ENCODE measurements around the gene RCCD1.

The RCCD1 gene

DNA sequence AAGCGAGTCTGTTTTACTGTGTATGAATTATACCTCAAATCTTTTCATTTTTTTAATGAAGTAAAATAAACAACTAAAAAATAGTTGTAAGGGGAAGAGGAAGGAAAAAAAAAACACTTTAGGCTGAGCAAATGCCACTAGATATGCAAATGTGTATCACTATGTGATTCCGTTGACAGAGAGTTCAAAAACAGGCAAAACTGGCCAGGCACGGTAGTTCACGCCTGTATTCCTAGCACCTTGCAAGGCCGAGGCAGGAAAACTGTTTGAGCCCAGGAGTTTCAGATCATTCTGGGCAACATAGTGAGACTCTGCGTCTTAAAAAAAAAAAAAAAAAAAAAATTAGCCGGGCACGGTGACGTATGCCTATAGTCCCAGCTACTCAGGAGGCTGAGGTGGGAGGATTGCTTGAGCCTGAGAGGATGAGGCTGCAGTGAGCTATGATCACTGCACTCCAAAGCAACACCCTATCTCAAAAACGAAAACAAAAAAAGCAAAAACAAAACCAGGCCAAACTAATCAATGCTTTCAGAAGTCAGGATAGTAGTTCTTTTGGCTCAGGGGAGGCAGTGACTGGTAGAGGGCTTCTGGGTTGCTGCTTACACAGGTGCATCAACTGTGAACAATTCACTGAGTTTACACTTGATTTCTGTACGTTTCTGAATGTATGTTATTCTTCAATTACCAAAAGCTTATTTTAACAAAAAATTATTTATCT, 32.3 kb downstream of the RCCD1 start:
- Histone ChIP-seq H3F3A (ENCODE audit: insufficient read depth, low read length) (no peaks in the 10 kb centered on the region), H2AFZ (ENCODE audit: low read length) (no peak overlapping the region), H3K9me2 (ENCODE audit: low read depth, low read length) (no peaks in the 10 kb centered on the region), H4K20me1 (ENCODE audit: insufficient read depth, low read length) (no peaks in the 10 kb centered on the region), H3K79me2 (ENCODE audit: insufficient read depth, low read length) (peaks cover 75% of the 10 kb centered on the region), H3K9me3 (ENCODE audit: low read length) (no peaks in the 10 kb centered on the region), H3K4me1 (ENCODE audit: insufficient read depth, low read length, severe bottlenecking) (peaks cover 64% of the 10 kb centered on the region), H3K4me3 (ENCODE audit: low read depth, low read length, poor library complexity, severe bottlenecking) (peak overlapping the region; percentile 47), H3K9ac (ENCODE audit: low read length) (peak overlapping the region; percentile 61; the same call in 1 of the 2 replicates), H3K27ac (ENCODE audit: low read depth, low read length, poor library complexity, severe bottlenecking) (peak overlapping the region; percentile 77), H3K27me3 (ENCODE audit: insufficient read depth, low read length) (no peaks in the 10 kb centered on the region), H3K36me3 (ENCODE audit: insufficient read depth, low read length) (peaks cover 36% of the 10 kb centered on the region), H3K4me2 (ENCODE audit: low read length) (peak overlapping the region; percentile 72)
- TF ChIP-seq, protein P1, sequence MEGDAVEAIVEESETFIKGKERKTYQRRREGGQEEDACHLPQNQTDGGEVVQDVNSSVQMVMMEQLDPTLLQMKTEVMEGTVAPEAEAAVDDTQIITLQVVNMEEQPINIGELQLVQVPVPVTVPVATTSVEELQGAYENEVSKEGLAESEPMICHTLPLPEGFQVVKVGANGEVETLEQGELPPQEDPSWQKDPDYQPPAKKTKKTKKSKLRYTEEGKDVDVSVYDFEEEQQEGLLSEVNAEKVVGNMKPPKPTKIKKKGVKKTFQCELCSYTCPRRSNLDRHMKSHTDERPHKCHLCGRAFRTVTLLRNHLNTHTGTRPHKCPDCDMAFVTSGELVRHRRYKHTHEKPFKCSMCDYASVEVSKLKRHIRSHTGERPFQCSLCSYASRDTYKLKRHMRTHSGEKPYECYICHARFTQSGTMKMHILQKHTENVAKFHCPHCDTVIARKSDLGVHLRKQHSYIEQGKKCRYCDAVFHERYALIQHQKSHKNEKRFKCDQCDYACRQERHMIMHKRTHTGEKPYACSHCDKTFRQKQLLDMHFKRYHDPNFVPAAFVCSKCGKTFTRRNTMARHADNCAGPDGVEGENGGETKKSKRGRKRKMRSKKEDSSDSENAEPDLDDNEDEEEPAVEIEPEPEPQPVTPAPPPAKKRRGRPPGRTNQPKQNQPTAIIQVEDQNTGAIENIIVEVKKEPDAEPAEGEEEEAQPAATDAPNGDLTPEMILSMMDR (IDR thresholded peaks at IDR 0.05; ENCODE audit: low read length): no peak
- no peak for TF ChIP-seq EZH2 (IDR thresholded peaks at IDR 0.05; ENCODE audit: borderline replicate concordance, low read length)

DNA sequence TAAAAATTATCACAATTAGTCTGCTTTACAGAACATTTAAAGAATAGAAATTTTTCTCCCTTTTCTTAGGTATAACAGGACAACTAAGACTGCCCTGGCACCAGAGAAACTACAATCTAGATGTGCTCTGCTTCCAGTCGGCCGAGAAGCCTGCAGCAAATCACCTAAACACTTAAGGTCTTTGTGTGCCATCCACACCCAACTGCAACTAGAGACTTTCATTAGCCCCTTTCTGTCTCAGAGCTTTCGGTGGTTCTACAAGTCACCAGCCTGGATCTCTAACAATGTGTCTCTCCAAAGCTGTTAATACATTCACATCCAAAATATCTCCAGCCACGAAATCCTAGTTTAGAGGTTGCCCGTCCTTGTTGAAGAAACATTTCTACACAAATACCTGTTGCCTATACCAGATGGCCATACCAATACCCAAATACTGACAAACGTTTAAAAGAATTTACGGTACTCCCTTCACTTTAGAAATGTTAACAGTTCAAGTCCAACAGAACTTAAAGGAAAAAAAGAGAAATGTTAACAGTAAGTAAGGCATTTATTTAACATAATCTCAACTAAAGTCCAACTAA, 33.0 kb downstream of the RCCD1 start:
- H3K9me2 ChIP-seq (ENCODE audit: low read depth, low read length): no peaks in the 10 kb centered on the region
- no peaks in the 10 kb centered on the region for H3K27me3 ChIP-seq (ENCODE audit: insufficient read depth, low read length)
- H3K4me3 ChIP-seq (ENCODE audit: low read depth, low read length, poor library complexity, severe bottlenecking): peak overlapping the region; percentile 46
- TF ChIP-seq, protein P1 (IDR thresholded peaks at IDR 0.05; ENCODE audit: low read length): no peak
- no peak for TF ChIP-seq EZH2 (IDR thresholded peaks at IDR 0.05; ENCODE audit: borderline replicate concordance, low read length)
- H3K9ac ChIP-seq (ENCODE audit: low read length): peak overlapping the region; percentile 61
- H3K4me1 ChIP-seq (ENCODE audit: insufficient read depth, low read length, severe bottlenecking): peaks cover 69% of the 10 kb centered on the region
- no peaks in the 10 kb centered on the region for H3K9me3 ChIP-seq (ENCODE audit: low read length)
- peaks cover 82% of the 10 kb centered on the region for H3K79me2 ChIP-seq (ENCODE audit: insufficient read depth, low read length)
- no peak overlapping the region for H2AFZ ChIP-seq (ENCODE audit: low read length)
- H3F3A ChIP-seq (ENCODE audit: insufficient read depth, low read length): no peaks in the 10 kb centered on the region
- H3K27ac ChIP-seq (ENCODE audit: low read depth, low read length, poor library complexity, severe bottlenecking): peak overlapping the region; percentile 77
- peak overlapping the region; percentile 72 for H3K4me2 ChIP-seq (ENCODE audit: low read length)
- H4K20me1 ChIP-seq (ENCODE audit: insufficient read depth, low read length): no peaks in the 10 kb centered on the region
- peaks cover 29% of the 10 kb centered on the region for H3K36me3 ChIP-seq (ENCODE audit: insufficient read depth, low read length)

DNA sequence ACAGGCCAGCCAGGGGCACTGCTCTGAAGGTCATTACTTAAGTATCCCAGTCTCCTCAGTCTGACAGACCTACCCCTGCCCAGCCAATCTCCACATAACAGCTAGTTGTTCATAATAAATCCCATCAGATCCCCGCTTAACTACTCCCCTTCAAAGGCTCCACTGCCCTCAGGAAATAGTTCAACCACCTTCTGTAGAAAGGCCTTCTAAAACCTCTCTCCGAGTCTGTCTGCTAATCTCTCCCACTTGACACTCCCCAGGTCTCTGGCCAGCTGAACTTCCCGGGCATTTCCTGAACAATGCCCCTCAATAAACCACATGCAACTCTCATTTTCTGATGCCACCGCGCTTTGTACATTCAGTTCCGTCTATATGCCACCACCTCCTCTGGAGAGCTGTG, 33.6 kb downstream of the RCCD1 start:
- H3K79me2 ChIP-seq (ENCODE audit: insufficient read depth, low read length): peaks cover 88% of the 10 kb centered on the region
- peak overlapping the region; percentile 72 for H3K4me2 ChIP-seq (ENCODE audit: low read length)
- TF ChIP-seq, protein P1 (IDR thresholded peaks at IDR 0.05; ENCODE audit: low read length): no peak
- TF ChIP-seq EZH2 (IDR thresholded peaks at IDR 0.05; ENCODE audit: borderline replicate concordance, low read length): no peak
- no peaks in the 10 kb centered on the region for H3F3A ChIP-seq (ENCODE audit: insufficient read depth, low read length)
- peak overlapping the region; percentile 61 for H3K9ac ChIP-seq (ENCODE audit: low read length)
- H3K9me2 ChIP-seq (ENCODE audit: low read depth, low read length): no peaks in the 10 kb centered on the region
- H3K27ac ChIP-seq (ENCODE audit: low read depth, low read length, poor library complexity, severe bottlenecking): peak overlapping the region; percentile 77
- no peak overlapping the region for H2AFZ ChIP-seq (ENCODE audit: low read length)
- H4K20me1 ChIP-seq (ENCODE audit: insufficient read depth, low read length): no peaks in the 10 kb centered on the region
- peak overlapping the region; percentile 46 for H3K4me3 ChIP-seq (ENCODE audit: low read depth, low read length, poor library complexity, severe bottlenecking)
- H3K9me3 ChIP-seq (ENCODE audit: low read length): no peaks in the 10 kb centered on the region
- H3K36me3 ChIP-seq (ENCODE audit: insufficient read depth, low read length): peaks cover 22% of the 10 kb centered on the region
- no peaks in the 10 kb centered on the region for H3K27me3 ChIP-seq (ENCODE audit: insufficient read depth, low read length)
- H3K4me1 ChIP-seq (ENCODE audit: insufficient read depth, low read length, severe bottlenecking): peaks cover 71% of the 10 kb centered on the region
